ENCODE data around the gene DHX16.

The DHX16 gene

DNA sequence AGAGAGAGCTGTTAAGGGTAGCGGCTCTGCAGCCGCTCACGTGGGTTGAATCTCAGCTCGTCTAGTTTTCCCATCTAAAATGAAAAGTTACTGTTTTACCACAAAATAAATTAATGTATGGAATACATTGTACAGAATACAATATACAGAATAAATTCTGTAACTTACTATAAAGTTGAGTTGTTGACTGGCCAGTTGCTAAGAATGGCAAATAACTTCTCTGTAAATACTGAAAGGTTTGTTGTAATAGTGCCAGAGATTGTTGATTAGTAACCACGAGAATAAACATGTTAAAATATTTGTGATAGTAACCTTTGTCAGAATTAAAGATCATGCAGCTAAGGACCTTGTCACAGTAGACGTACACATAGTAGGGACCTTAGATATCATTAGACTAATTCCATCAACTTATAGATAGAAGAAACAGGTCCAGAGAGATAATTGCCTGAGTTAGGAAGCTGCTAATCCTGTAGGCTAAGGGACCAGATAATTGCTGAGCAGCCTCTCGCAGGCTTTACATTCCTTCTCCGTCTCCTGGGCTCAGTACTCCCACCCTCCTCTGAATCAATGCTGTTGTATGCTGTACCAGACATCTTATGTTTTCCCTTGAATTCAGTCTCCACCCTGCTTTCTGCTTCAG, 18.5 kb upstream of the DHX16 start:
- DNase-seq, result no peak

DNA sequence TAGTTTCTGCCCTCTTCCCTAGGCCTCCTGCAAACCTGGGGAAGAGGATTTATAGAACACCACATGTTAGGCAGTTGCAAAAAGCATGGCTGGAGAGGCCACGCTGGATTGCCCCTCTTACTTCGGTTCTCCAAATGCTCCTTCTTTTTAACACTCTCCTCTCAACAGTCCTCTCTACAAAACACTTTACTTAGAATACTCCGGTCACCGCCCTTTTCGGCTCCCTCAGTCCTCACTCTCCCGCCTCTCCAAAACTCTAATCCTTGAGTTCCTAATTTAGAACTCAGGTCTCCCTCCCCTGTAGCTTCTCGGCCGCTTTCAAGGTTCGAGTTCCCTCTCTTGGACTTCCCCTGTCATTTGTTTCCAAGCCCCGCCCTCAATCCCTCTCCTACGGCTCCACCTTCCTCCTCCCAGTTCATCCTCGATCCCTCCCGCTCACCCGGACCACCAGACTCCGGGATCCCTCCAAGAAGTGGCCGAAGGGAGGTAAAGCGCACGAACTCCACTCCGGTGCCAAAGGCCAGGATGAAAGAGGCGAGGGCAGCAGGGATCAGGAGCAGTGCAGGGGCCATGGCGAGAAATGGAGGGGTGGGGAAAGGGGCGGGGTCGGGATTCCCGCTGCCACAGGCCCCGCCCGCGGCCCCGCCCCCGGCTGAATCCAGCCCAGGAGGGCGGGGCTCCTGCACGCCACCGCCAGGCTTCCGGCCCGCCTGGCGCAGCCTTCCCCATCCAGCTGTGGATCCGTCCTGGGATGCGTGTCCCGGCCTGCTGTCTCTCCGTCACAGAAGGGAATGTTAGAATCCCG, 17.8 kb upstream of the DHX16 start, which contains the start of gene NRM:
Gene NRM (minus strand): TSS at position 582 of the 805 bp plus-strand sequence. CDS start 10 bp downstream, at position 572.
- peak; percentile 51 to 76 (median 62) for DNase-seq

DNA sequence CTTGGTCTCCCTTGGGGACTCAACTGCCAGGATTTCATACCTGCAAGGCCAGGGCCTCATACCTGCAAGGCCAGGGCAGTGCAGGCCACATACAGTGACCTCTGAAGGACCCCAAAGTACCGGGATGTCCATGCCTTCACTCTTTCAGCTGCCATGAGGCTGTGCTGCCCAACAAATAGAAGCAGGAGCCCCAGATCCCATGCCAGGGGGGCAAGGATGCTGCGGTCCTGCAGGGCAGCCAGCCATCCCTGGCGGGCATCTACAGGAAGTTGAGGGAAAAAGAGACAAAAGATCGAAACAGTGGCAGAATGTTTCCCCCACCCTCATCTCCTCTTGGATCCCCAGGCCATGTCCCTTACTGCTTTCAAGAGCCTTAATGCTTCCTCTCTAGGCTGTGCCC, 17.2 kb upstream of the DHX16 start:
- DNase-seq, result no peak

DNA sequence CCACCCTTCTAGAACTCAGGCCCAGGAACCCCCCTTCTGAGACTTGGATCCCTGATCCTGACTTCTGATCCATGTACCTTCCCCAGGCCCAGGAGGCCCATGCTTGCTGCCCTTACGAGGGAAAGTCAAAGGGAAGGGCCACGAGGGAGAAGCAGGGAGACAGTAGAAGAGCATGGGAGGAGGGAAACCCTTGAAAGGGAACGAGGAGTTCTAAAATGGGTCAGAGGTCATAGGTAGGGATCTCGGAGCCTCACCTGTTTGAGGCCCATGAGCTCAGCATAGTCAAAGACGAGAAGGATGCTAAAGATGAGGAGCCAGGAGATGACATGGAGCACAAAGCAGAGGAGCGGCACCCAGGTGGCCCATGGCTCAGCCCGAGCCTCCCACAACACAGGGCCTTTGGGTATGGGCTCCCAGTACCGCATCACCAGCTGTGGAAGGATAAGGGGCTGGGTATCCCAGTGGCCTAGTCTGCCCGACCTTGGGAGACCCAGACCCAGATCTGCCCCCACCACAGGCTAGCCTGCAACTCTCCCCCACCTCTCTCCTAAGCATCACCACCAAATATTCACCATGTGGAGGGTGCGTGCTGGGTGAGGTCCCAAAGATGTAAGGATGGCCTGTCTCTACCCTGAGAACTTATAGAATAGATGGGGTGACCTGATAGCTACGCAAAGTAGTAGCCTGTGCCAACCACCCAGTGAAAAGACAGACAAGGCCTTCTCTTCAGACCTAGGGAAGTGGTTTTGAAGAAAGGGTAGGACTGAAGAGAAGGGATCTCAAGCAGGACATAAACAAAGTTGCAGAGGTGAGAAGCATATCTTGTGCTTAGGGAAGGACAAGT, 16.4 kb upstream of the DHX16 start:
- no peak for DNase-seq

DNA sequence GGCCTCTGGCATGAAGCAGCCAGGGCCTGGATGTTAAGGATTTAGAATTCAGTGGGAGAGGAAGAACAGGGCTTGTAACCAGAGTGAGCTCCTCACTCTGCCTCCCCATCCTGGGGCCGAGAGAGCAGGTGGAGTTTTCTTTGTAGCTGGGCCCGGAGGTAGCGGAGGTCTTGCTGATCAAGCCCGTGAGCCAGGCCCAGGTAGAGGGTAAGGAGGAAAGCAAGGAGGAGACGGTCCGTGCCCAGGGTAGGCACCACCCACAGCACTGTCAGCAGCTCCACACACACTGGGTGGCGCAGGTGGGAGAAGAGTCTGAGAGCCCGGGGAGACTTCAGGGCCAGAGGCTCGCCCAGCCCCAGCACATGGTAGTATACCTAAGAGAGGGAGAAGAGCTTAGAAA, 15.8 kb upstream of the DHX16 start:
- DNase-seq, result no peak

DNA sequence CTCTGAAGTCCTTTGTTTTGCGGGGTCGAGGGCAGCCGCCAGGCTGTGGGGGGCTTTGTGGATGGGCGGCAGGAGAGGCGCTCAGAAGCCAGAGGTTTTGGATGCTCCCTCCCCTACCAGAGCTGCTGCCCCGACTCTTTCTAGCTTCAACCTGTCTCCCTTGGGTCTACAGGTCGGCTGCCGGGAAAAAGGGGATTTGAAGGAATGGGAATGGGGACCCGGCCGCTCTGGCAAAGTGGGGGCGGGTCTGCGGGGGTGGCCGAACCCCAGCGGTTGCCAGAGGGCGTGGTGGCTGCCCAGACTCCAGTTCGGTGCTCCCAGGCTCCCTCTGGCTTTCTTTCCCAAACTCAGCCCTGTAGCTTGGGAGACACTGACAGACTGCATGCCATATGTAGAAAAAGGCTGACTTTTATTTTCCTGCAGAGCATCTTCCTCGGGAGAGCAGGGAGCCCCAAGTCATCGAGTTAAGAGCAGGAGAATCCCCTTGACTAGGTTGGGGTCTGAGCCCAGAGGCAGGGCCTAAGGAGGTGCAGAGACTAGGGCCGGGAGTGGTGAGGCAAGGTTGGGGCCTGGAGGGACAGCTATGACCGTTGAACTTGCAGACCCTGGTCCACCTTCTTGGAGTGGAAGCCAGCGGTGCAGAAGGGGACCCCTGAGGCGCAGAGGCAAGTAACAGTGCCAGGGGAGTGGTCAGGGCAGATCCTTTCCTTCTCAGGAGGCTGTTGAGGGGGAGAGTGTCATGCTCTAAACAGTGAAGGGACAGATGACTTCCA, 15.0 kb upstream of the DHX16 start:
- no peak for DNase-seq

DNA sequence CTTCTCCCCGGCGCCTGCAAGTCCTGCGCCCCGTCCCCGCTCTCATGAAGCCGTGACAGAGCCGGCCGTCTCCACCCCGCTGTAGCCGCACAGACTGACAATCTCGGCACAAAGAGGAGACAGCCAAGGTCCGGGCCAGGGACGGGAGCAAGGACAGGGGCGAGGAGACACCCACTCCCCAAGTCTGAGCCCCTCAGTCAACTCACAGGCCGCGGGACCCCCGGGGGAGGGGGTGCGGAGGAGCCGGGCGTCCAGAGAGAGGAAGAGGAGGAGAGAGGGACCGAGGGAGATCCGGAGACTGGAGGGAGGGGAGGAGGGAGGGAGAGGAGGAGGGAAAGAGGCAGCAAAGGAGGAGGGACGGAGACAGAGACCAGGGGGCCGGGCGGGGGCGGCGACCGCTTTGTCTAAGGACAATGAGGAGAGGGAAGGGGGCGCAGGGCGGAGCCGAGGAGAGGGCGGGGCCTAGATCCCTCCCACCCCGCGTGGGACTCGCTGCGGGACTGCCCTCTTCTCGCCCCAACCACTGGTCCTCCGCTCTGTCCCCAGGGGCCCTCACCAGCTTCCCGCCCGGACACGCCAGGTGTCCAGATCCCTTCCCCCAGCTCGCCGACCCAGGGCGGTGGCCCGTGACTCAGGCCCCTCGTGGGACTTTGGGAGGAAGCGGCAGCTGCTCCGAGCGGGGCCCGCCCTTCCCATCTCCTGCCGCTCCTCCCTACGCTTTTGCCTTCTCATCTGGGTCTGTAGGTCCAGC, 14.3 kb upstream of the DHX16 start:
- DNase-seq, result peak; percentile 49 to 79 (median 71)

DNA sequence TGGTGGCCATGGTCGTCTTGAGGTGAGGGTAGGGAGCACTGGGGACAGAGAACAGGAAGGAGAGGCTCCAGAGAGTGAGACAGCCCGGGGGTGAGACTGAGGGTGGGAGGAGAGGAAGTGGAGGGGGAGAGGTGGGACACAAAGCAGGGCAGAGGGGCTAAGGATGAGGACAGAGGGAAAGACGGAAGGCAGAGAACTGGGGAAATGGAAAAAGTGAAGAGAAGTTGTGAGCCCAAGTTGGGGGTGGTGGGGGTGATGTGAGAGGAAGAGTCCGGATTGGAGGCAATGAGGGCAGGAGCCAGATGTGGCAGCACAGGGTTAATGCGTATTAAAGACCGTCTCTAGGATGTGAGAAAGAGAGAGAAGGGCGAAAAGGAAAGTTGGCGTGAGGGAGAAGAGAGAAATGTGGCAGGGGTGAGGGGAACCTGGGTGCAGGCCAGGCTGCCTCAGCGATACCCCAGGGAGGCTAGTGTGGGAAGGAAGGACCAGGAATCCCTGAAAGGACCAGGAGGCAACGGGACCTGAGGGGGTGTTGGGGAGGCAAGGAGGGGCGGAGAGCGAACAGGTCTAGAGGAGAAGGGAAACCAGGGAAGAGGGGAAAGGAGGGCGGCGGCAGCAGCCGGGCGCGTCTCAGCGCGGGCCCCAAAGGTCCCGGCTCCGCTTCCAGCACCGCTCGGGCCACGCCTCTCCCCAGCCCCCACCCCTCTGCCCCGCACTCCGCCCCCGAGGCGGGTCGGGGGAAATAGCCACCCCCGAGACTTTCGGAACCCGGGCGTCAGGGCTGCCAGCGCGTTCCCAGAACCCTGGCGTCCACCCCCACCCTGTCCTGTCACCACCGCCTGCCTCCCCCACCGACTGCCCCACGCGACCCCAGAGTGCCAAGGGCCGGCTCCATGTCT, 13.5 kb upstream of the DHX16 start, which contains the start of gene PPP1R18:
Gene PPP1R18 (minus strand): TSS at position 637 of the 899 bp plus-strand sequence. CDS start 627 bp downstream, at position 10.
- DNase-seq, result peak; percentile 57 to 83 (median 79)

DNA sequence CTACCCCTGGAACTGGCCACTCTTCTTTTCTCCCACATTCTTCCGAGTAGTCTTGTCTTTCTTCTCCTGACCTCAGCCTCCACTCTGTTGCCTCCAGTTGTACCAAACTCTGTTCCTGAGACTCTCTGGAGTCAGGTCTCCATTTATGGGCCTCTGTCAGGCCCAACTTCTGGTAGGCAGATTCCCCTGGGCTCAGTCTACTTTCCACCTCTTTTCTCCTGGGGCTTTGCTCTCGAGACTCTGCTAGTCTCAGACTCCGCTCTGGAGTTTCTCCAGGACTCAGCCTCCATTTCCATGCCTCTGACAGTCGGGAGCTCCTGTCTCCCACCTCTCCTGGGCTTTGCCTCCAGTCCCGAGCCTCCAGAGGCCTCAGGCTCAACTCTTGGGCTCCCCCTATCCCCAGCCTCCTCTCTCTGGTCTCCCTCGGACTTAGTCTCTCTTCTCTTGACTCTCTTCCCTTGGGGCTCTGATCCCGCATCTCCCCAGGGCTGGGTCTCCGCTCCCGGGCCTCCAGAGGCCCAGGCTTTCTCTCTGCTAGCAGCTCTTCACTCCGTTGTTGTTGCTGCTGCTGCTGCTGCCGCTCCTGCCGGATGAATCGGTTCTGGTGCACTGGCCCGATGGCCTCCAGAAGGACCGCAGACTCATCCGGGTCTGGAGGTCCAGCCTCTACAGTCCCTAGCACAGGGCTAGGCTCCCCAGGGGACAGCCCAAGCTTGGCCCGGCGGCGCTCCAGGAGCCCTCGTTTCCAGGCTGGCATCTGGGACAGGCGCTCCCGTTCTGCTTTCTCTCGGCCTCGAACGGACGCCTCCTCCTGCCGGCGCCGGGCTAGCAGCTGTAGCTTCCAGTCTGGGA, 12.6 kb upstream of the DHX16 start:
- peak in 2 of 5 experiments; percentile 15 to 39 for DNase-seq

DNA sequence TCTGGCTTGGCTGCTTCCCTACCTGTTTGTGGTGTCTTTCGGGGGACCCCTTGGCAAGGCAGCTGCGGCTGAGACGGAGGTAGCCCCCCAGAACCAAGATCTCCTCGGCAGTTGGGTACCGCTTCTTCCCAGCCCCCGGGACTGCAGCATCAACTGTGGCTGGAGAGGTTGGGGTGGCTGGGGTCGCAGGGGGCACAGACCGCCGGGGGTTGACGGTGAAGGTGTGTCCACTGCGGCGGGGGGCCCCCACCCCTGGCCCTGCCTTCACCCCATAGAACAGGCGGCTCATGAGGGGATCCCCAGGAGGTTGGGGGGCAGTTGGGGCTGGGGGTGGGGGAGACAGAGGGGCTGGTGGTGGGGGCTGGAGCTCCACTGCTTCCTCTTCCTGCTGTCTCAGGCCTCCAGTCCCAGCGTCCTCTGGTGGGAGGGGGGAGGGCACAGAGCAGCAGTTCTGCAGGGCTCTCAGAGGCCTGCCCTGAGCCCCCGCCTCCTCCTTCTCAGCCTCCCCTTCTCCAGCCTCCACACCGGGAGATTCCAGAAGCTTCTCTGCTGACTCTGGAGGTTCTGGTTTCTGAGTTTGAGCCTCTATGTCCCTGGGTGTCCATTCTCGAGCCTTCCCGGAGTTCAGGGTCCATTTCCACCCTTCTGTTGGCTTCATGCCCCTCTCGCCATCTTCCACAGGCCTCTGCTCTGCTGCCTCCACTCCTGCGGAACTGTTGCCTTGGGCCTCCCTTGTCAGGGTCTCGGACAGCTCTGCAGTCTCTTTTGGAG, 11.8 kb upstream of the DHX16 start:
- DNase-seq, result peak in 3 of 5 experiments; percentile 22 to 85 (median 30)

DNA sequence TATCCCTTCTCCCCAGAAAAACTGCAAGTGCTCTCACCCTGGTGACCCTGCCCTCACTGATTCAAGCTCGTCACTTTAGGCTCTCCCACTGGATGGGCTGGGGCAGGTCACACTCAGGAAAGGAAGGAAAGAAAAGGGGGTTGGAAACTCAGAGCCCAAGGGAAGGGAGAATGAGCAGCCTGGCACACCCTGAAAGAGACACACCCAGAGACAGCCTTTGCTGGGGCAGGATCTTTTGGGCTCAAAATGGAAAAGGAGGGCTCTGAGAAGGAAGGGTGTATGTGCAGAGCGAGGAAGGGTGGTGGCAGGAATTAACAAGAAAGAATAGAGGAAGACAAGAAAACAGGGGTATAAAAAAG, 11.2 kb upstream of the DHX16 start:
- DNase-seq, result no peak

DNA sequence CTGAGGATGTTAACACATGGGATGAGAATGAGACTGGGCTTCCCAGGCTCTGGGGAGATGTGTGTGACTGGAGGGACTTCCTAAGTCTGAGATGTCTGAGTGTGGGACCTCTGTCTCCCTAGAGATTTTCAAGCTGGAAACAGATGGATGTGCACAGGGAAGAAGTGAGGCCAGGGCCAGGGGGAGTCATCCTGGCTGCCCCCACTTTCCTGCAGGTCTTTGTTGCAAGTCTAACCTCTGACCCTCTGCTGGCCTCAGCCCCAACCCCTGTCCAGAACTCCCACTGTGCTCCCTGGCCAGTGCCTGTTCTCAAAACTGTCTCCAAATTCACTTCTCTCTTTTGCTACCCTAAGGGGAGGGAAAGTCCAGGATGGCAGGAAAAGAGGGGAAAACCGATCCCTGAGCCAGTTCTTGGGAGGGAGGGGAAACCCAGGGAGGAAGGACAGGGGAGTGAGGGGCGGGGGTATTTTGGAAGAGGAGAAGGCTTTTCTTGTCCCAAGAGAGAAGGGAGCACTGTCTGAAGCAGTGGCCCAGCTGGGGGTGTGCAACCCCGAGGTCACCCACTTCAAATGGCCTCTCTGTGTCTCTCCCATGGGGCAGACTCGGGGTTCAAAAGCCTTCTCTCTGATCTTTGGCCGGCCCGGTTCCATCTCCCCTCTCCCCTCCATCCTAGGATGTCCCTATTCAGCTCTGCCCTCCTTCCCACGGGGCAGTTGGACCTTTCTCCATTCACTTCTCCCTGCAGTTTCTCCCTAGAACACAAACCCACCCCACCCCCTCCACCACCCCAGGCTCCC, 10.6 kb upstream of the DHX16 start:
- peak in 1 of 5 experiments; percentile 15 for DNase-seq

DNA sequence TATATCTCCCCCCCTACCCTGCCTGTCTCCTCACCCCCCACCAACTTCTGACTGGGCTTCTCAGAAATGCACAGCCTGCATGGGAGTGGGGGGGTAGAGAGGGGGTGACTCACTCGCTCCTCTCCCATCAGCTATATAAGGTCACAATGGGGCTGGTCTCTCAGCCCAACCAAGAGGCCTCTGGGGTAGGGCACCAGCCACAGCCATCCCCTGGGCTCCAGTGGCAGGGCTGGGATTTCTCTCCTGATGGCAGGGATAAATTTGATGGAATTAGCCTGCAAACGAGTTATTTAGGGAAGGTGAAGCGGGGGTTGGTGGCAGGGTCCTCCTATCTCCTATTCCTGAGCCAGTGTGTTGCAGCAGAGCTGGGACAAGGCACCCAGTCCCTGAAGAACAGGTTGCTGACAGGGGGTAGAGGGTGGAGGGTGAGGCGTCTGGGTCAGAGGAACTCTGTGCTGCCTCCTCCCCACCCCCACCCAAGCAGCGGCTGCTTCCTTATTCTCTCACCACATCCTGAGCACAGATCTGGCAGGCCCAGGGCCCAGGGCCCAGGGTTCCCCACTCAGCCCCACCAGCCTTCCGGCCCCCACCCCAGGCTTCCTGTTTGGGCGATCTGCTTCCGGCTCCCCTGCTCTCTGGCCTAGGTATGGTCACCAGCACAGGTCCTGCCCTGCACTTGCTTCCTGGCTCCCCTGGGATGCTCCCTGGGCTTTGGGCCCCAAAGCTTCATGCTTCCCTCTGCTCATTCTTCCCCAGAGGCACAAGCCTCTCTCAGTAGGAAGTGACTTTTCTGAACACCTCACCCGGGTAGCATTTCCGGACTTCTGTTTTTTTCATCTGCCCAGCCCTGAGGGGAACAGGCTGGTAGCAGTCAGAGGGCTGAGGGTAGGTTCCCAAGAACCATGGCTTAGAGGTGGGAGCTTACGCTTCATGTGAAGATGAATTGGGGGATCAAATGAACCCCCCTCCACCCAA, 9.6 kb upstream of the DHX16 start:
- DNase-seq, result peak; percentile 72 to 97 (median 82)

DNA sequence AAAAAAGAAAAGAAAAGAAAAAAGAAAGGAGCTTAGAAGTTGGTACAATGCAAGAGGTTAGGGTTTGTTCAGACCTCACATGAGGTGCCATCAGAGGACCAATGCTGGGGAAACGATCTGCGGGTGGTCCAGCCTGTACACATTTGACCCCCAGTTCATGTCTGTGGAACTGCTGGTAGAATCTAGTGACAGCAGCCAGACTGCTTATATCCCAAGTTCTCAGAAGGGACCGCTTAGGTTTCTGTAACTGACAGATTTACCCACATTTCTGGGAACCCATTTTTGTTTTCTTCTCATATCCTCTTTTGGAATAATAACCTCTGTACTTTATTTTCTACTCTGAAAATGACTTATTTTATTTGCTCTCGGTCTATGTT, 8.9 kb upstream of the DHX16 start:
- no peak for DNase-seq

DNA sequence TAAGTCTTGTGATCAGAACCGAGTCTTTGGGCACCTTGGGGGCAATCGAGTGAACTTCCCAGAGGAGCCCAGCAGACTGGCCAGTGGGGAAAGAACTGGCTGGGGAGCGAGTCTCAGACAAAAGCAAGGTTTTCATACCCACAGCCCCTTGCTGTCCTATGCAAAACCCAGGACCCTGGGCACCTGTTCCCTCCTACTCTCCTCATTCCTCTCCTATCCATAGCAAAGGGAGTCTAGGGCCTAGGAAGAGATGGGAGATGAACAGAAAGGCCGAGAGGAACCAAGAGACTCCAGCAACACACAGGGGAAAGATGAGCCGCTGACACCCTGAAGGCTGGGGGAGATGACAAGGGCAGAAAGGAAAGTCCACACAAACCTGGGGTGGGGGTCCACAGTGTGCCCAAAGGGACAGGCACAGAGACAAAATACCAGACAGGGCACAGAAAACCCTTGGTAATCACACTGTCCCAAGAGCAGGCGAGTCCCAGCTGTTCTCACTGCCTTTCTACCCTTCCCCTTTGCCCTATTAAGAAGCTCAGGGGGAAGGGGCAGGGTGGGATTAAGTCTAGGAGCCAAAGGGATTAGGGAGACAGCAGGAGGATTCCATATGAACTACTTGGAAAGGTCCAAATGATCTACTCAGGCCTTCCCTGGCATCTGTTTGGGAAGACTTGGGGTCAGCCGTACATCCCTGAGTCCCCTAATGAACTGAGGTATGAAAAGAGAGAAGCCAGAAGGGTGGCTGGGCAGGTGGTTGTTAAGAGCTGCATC, 7.1 kb upstream of the DHX16 start:
- DNase-seq, result no peak
